Activated naive CD4-positive, alpha-beta T cell treated with anti-CD3 and anti-CD28 coated beads, Interleukin-2, amount 10 ng/mL, durations not matched to agents 7 days and 5 days (primary cell): ENCODE results near the gene KCNG4.

Experiments used
- CTCF ChIA-PET: fragments of 350-600 bp; sonication (Branson Sonifier 250); formaldehyde crosslinking; loops from one replicate; lab custom pipeline; 2021; ENCODE audit warnings: antibody characterized with exemption; lab: Charles Lee
- DNase-seq: peaks from one replicate; pipeline ENCODE4 v3.0.0-alpha.2; 2020
- H3K27ac Mint-ChIP-seq: one replicate; pipeline ENCODE4 v1.8.0; 2021; ENCODE audit warnings: mild to moderate bottlenecking, moderate library complexity, mixed read lengths
- H3K27me3 Mint-ChIP-seq: one replicate; pipeline ENCODE4 v1.8.0; 2021; ENCODE audit warnings: mild to moderate bottlenecking, mixed read lengths
- H3K36me3 Mint-ChIP-seq: one replicate; pipeline ENCODE4 v1.8.0; 2021; ENCODE audit warnings: mixed read lengths
- H3K4me1 Mint-ChIP-seq: one replicate; pipeline ENCODE4 v1.8.0; 2021; ENCODE audit warnings: mixed read lengths
- H3K4me3 Mint-ChIP-seq: one replicate; pipeline ENCODE4 v1.8.0; 2021; ENCODE audit warnings: mild to moderate bottlenecking, moderate library complexity, mixed read lengths
- H3K9me3 Mint-ChIP-seq: one replicate; pipeline ENCODE4 v1.8.0; 2021; ENCODE audit warnings: mixed read lengths

KCNG4 gene

DNA sequence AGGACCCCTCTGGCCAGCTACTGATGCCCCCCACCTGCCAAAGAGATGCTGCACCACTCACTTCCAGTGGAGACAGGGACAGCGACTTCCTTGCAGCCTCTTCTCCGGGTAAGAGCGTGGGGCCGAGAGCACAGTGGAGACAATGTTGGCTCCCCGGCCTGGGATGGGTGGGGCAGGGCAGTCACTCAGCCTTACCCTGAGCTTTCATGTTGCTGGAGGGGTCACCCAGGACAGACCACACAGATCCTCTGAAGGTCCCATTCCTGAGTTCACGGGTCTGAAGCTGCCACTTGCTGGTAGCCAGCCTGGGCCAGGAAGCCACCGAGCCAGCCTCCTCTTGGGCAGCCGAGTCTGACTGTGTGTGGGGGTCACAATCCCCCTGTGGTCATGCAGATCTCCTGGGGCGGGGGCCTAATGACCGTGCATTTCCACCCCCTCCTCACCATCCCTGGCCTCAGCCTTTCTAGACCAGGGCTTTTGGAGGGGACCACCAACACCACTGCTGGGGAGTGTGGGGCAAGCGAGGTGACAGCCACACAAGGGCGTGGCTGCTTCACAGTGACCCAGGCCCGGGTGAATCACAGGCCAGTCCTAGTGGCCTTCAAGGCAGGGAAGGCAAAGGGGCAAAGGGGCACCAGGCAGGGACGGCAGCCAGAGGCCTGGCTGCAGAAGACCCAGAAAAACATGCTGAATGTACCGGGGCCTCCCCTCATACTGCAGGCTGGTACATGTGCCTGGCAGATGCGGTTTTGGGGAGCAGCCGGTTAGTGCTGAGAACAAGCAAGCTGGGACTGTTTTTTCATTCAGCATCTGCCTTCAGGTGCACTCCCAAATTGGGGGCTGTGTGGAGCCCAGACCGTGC is 63.4 kb downstream of the KCNG4 start:
- CTCF ChIA-PET: interaction anchor here (0.8 to 10.5 kb wide), 14 partner anchors 9 to 162 kb away, joined by 3 to 123 read pairs (median 4); partner anchors contain the start of genes DNAAF1, HSDL1, MBTPS1 and SLC38A8
- Mint-ChIP-seq H3K9me3 (no peaks in the 10 kb centered on the region), H3K36me3 (peaks cover 4% of the 10 kb centered on the region), H3K27me3 (peaks cover 12% of the 10 kb centered on the region), H3K4me1 (no peaks in the 10 kb centered on the region), H3K4me3 (no peak overlapping the region), H3K27ac (peak overlapping the region; percentile 24)
- DNase-seq: no peak

DNA sequence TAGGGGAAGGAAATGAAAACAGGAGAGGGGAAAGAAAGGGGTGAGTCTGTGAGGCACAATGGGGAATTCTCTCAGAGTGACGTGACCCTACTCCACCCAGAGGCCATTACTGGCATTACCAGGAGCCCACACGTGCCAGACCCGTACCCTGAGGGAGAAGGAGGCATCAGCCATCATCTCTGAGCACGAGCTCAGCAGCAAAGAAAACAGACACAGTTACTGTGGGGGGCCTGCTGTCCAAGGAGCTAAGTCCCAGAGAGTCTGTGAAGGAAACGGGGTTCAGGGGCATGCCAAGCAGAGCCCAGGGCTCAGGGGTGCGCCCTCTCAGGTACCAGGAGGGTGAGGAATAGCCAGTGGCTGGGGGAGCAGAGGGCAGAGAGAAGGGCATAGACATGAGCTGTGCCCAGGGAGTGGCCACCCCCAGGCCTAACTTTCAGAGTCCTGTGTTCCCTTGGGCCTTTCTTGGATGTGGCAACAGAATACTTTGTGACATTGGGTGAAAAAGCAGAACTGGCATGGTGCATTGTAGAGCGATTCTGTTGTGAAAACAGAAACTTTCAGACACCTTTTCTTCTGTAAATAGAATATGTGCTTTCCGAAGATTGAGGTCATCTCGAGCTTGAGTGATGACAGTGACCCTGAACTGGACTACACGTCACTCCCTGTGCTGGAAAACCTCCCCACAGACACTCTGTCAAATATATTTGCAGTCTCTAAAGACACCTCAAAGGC is 64.3 kb downstream of the KCNG4 start:
- CTCF ChIA-PET: interaction anchor here (0.6 to 10.5 kb wide), 20 partner anchors 8 to 708 kb away, joined by 3 to 123 read pairs (median 4); partner anchors contain the start of genes DNAAF1, HSDL1, MBTPS1 and SLC38A8
- DNase-seq: peak; percentile 77
- Mint-ChIP-seq H3K9me3 (no peaks in the 10 kb centered on the region), H3K4me3 (no peak overlapping the region), H3K27ac (no peak overlapping the region), H3K4me1 (no peaks in the 10 kb centered on the region), H3K27me3 (peaks cover 12% of the 10 kb centered on the region), H3K36me3 (peaks cover 2% of the 10 kb centered on the region)

DNA sequence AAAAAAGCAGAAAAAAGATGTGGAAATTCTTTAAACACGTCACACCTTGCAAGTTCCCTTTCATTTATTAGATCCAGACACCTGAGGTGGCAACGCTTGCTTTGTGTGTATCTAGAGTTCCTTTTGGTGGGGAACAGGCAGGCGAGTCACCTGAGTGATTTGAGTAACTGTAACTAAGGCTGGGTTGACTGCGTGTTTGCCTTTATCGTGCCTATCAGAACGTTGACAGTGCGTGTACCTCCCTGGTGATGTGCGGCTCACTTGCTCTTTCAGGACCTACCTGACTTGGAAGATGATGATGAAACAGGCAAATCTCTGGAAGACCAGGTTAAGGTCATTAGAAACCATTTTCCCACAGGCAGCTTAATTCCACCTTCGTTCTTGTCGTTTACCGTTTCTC is 65.4 kb downstream of the KCNG4 start:
- H3K27ac Mint-ChIP-seq: no peak overlapping the region
- DNase-seq: no peak
- no peaks in the 10 kb centered on the region for H3K9me3 Mint-ChIP-seq
- H3K4me1 Mint-ChIP-seq: no peaks in the 10 kb centered on the region
- H3K36me3 Mint-ChIP-seq: peaks cover 2% of the 10 kb centered on the region
- peaks cover 21% of the 10 kb centered on the region for H3K27me3 Mint-ChIP-seq
- H3K4me3 Mint-ChIP-seq: no peak overlapping the region
- CTCF ChIA-PET: interaction anchor here (0.5 to 10.5 kb wide), 7 partner anchors 11 to 116 kb away, joined by 3 to 123 read pairs (median 7); partner anchors contain the start of gene TAF1C

DNA sequence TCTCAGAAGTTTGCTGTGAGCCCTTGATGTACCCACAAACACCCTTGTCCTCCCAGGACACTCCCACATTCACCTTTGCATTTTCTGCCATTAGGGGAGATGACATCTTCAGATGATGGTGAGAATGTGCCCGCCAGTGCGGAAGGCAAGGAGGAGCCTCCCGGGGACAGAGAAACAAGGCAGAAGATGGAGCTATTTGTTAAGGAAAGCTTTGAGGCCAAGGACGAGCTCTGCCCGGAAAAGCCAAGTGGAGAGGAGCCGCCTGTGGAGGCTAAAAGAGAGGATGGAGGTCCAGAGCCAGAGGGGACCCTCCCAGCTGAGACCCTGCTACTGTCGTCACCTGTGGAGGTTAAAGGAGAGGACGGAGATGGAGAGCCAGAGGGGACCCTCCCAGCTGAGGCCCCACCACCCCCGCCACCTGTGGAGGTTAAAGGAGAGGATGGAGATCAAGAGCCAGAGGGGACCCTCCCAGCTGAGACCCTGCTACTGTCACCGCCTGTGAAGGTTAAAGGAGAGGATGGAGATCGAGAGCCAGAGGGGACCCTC is 70.0 kb downstream of the KCNG4 start:
- no peak overlapping the region for H3K4me3 Mint-ChIP-seq
- H3K27ac Mint-ChIP-seq: no peak overlapping the region
- H3K36me3 Mint-ChIP-seq: no peaks in the 10 kb centered on the region
- H3K9me3 Mint-ChIP-seq: no peaks in the 10 kb centered on the region
- peaks cover 32% of the 10 kb centered on the region for H3K27me3 Mint-ChIP-seq
- CTCF ChIA-PET: interaction anchor here (1.0 to 10.5 kb wide), 2 partner anchors 17 to 82 kb away, joined by 3 to 123 read pairs; partner anchors contain the start of gene TAF1C
- no peaks in the 10 kb centered on the region for H3K4me1 Mint-ChIP-seq
- no peak for DNase-seq
